Measurements from ENCODE around the gene ESRRA.

ESRRA gene

GRCh38 chr11:64356498-64357411 is 51.4 kb downstream of the ESRRA start:
- Histone ChIP-seq H2AFZ (ENCODE audit: low read depth) (no peak overlapping the region), H3K4me1 (ENCODE audit: low read depth, poor library complexity, severe bottlenecking) (peaks cover 31% of the 10 kb centered on the region), H4K20me1 (ENCODE audit: insufficient read depth) (no peaks in the 10 kb centered on the region)

GRCh38 chr11:64357446-64357845 is 52.1 kb downstream of the ESRRA start:
- Histone ChIP-seq H3K4me2 (no peak overlapping the region), H3K36me3 (ENCODE audit: insufficient read depth) (peaks cover 5% of the 10 kb centered on the region; the same call in 1 of the 2 replicates), H3K9ac (no peak overlapping the region), H3K4me1 (ENCODE audit: low read depth, poor library complexity, severe bottlenecking) (peaks cover 38% of the 10 kb centered on the region), H2AFZ (ENCODE audit: low read depth) (no peak overlapping the region), H4K20me1 (ENCODE audit: insufficient read depth) (no peaks in the 10 kb centered on the region), H3K27me3 (ENCODE audit: insufficient read depth, low read depth) (no peaks in the 10 kb centered on the region), H3K79me2 (ENCODE audit: insufficient read depth, low read depth) (no peaks in the 10 kb centered on the region), H3K27ac (no peak overlapping the region), H3K4me3 (IDR thresholded peaks at IDR 0.05; ENCODE audit: insufficient read depth, low read depth, low read length) (no peak overlapping the region)
- no peak for TF ChIP-seq CTCF (conservative IDR thresholded peaks at IDR 0.05; ENCODE audit: low read depth, low read length)

More at GRCh38 chr11:64356498-64357411, 51.4 kb downstream of the ESRRA start:
- TF ChIP-seq CTCF (conservative IDR thresholded peaks at IDR 0.05; ENCODE audit: low read depth, low read length), result peak; percentile 42
- Histone ChIP-seq H3K4me2 (no peak overlapping the region), H3K36me3 (ENCODE audit: insufficient read depth) (no peaks in the 10 kb centered on the region), H3K4me3 (IDR thresholded peaks at IDR 0.05; ENCODE audit: insufficient read depth, low read depth, low read length) (no peak overlapping the region), H3K27ac (no peak overlapping the region), H3K79me2 (ENCODE audit: insufficient read depth, low read depth) (no peaks in the 10 kb centered on the region), H3K27me3 (ENCODE audit: insufficient read depth, low read depth) (no peaks in the 10 kb centered on the region), H3K9ac (no peak overlapping the region)

GRCh38 chr11:64357904-64358535 is 52.7 kb downstream of the ESRRA start:
- Histone ChIP-seq H3K79me2 (ENCODE audit: insufficient read depth, low read depth) (no peaks in the 10 kb centered on the region), H3K4me3 (IDR thresholded peaks at IDR 0.05; ENCODE audit: insufficient read depth, low read depth, low read length) (no peak overlapping the region), H3K4me2 (peak overlapping the region; percentile 92; the same call in 1 of the 2 replicates), H3K27ac (no peak overlapping the region), H3K9ac (peak overlapping the region; percentile 74; the same call in 1 of the 2 replicates), H3K27me3 (ENCODE audit: insufficient read depth, low read depth) (no peaks in the 10 kb centered on the region), H3K36me3 (ENCODE audit: insufficient read depth) (peaks cover 5% of the 10 kb centered on the region; the same call in 1 of the 2 replicates), H3K4me1 (ENCODE audit: low read depth, poor library complexity, severe bottlenecking) (peaks cover 38% of the 10 kb centered on the region), H2AFZ (ENCODE audit: low read depth) (no peak overlapping the region), H4K20me1 (ENCODE audit: insufficient read depth) (no peaks in the 10 kb centered on the region)
- no peak for TF ChIP-seq CTCF (conservative IDR thresholded peaks at IDR 0.05; ENCODE audit: low read depth, low read length)

- Histone ChIP-seq H3K36me3 (ENCODE audit: insufficient read depth) (peaks cover 5% of the 10 kb centered on the region; the same call in 1 of the 2 replicates), H3K9ac (peak overlapping the region; percentile 74; the same call in 1 of the 2 replicates), H3K27ac (no peak overlapping the region), H3K4me1 (ENCODE audit: low read depth, poor library complexity, severe bottlenecking) (peaks cover 38% of the 10 kb centered on the region), H3K4me3 (IDR thresholded peaks at IDR 0.05; ENCODE audit: insufficient read depth, low read depth, low read length) (no peak overlapping the region), H4K20me1 (ENCODE audit: insufficient read depth) (no peaks in the 10 kb centered on the region), H3K4me2 (peak overlapping the region; percentile 92), H2AFZ (ENCODE audit: low read depth) (peak overlapping the region; percentile 87; the same call in 1 of the 2 replicates), H3K27me3 (ENCODE audit: insufficient read depth, low read depth) (no peaks in the 10 kb centered on the region), H3K79me2 (ENCODE audit: insufficient read depth, low read depth) (no peaks in the 10 kb centered on the region)
- no peak for TF ChIP-seq CTCF (conservative IDR thresholded peaks at IDR 0.05; ENCODE audit: low read depth, low read length)
Observed at GRCh38 chr11:64358536-64358906, 53.2 kb downstream of the ESRRA start.
